Central memory CD4-positive, alpha-beta T cell (primary cell): ENCODE results near the gene S100A14.

Experiments used
- DNase-seq: peaks from one replicate; pipeline ENCODE4 v3.0.0; 2022

Gene S100A14

DNA sequence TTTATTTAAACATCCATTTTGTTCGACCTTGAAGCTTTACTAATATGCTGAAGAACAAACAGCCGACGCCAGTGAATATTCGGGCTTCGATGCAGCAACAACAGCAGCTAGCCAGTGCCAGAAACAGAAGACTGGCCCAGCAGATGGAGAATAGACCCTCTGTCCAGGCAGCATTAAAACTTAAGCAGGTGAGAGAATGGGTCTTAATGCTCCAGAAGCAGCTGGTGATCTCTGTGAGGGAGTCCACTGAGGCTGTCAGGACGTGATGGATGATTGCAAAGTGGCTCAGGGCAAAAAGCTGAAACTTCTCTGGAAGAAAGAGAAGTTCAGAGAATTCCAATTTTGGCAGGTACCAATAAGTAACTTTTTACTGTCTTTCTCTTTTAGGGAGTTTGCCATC lies 22.1 kb upstream of the S100A14 start:
- DNase-seq, result no peak

DNA sequence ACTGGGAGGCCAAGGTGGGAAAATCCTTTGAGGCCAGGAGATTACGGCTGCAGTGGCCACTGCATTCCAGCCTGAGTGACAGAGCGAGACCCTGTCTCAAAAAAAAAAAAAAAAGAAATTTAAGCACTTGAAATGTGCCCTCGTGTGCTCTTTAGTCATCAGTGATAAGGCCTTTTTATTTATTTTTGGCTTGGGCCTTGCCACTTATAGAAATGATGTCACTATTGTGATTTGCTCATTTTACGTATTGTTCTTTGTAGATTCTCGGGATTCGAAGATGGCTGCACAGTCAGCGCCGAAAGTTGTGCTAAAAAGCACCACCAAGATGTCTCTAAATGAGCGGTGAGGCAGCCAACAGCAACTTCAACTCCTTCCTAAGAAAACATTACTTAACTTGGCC lies 20.2 kb upstream of the S100A14 start:
- DNase-seq, result no peak

DNA sequence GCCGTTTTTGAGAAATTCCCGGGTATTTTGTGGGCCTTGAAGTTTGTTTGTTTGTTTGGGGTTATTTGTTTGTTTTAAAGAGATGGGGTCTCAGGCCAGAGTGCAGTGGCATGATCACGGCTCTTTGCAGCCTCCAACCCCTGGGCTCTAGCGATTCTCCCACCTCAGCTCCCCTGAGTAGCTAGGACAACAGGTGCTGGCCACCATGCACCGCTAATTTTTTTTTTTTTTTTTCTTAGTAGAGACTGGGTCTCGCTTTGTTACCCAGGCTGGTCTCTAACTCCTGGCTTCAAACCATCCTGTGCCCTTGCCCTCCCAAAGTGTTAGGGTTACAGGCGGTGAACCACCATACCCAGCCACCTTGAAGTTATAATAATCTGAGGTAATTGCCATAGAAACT lies 19.7 kb upstream of the S100A14 start:
- DNase-seq, result no peak

DNA sequence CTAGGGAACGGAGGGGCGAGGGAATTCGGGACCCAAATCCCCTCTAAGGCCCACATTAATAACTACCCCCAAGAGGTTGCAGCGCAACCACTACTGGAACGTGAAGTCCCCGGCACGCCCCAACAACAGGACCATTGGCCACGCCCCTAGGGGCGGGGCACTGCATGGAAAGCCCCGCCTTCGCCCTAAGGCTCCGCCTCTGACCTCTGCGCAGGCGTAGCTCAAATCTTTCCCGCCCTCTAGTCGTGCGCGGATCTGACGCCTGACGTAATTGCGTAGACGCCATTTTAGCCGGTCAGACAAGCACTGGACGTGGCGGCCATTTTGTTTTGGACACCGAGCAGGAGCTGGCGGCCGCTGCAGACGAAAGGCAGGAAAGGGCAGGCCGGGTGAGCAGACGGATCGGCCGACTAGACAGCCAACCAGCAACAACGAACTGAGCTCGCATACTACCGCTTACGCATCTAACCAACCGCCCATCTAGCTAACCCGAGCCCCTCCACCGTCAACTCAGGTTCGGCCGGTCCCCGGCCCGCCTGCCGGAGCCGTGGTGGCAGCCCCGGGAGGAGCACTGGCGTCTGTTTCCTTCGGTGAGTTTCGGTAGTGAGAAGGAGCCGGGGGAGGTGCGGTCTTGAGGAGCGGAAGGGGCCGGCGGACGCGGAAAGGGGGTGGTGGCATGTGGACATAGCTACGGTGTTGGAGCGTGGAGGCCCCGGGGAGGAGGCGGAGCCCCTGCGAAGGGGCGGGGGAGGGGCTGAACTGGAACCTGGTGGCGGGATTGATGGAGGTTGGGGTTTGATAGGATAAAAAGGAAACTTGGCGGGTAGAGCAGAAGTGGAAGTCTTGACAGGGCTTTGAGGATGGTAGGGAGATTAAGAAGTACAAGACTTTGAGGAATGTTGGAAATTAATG lies 17.9 kb upstream of the S100A14 start, which contains the start of gene CHTOP:
TSS of gene CHTOP (plus strand) at position 313 of the 912 bp plus-strand sequence. CDS start 2,523 bp downstream, outside the sequence.
- peak; percentile 97 for DNase-seq

DNA sequence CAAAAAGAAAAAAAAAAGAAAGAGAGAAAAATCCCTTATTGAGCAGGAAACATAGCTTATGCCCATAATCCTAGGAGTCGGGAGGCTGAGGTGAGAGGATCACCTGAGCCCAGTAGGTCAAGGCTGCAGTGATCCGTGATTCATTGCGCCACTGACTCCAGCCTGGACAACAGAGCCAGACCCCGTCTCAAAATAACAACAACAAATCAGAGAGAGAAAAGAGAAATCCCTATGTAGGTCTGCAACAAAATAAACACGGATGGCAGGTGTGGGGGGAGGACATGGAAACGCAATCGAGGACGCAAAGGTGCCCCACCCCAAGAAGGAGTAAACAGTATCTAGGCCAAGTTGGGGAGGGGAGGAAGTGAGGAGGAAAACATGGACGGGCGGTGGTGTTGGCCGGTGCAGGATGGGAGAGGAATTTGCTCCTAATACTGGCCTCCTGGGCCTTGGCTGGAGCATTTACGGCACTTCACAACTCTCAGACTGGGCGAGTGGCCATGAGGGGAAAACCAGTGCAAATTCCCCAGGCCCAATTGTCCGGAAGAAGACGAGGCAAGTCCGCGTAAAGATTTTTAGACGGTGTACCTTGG lies 17.1 kb upstream of the S100A14 start:
- no peak for DNase-seq

DNA sequence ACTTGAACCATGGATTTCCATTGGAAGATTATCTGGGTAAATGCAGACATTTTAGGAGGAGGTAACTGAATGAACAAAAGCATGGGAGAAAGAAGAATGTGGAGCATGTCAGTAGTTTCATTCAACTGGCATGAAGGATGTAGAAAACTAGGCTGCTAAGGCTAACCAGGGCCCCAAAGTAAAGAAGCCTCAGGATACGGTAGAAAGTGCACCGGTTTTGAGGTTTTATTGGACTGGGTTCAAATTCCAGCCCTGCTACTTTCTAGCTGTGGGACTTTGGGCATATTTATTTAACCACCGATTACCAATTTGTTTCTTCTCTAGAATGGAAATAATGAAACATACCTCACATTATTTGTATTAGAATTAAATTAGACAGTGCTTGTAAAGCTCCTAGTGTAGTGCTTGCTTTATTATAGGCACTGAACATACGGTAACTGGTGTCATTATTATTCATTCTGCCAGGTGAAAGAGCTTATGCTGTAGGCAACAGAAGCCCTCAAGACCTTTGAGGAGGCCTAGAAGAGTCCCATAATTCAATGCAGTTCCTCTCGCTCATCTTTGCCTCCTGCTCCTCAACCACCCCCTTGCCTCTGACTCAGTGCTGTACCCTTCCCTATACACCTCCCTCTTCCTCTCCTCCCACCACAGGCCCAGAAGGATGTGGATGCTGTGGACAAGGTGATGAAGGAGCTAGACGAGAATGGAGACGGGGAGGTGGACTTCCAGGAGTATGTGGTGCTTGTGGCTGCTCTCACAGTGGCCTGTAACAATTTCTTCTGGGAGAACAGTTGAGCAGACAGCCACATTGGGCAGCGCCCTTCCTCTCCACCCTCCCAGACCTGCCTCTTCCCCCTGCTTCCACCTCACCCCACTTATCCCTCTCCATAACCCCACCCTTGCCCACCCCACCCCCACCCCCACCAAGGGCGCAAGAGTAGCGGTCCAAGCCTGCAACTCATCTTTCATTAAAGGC lies 15.2 kb upstream of the S100A14 start:
- DNase-seq, result no peak

DNA sequence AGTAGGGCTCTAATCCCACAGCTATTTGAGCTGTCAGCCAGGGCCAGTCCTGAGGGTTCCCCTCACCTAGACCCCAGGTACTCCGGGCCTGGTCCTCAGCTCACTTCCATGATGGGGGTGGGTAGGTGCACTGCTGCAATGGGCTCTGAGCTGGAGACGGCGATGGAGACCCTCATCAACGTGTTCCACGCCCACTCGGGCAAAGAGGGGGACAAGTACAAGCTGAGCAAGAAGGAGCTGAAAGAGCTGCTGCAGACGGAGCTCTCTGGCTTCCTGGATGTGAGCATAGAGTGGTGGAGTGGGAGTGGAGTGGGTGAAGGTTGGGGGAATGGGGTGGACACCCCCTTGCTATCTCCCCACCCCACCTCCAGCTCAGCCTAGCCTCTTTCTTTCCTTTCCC lies 14.3 kb upstream of the S100A14 start:
- DNase-seq, result no peak

DNA sequence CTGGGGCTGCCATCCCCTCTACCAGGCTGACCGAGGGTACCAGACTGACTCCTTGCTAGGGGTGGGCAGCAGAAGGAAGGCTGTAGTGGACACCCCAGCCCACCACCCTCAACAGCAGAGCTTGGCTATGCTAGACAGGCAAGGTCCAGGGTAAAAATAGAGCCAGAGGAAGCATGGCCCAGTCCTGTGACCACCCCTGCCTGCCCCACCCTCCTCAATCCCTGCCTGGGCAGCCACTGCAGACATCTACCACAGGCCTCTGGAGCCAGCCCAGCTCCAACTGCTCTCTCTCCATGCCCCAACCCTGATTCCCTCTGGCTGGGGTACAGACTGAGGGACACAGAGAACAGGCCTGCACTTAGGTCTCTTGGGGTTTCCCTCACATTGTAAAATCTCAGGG lies 13.8 kb upstream of the S100A14 start:
- no peak for DNase-seq

DNA sequence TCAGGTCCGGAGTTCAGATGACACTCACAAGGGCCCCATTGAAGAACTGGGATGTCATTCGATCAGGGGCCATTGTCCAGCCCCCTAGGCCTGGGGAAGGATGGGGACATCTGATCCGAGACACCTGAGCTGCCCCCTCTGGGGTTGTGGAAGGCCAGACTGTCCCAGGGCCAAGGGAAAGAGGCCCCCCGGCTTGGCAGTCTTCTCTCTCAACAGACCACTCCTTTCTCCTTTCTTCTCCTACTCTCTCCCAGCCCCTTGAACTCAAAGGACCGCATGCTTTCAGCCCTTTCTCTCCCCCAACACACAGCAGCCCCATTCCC lies 13.2 kb upstream of the S100A14 start:
- DNase-seq, result no peak

DNA sequence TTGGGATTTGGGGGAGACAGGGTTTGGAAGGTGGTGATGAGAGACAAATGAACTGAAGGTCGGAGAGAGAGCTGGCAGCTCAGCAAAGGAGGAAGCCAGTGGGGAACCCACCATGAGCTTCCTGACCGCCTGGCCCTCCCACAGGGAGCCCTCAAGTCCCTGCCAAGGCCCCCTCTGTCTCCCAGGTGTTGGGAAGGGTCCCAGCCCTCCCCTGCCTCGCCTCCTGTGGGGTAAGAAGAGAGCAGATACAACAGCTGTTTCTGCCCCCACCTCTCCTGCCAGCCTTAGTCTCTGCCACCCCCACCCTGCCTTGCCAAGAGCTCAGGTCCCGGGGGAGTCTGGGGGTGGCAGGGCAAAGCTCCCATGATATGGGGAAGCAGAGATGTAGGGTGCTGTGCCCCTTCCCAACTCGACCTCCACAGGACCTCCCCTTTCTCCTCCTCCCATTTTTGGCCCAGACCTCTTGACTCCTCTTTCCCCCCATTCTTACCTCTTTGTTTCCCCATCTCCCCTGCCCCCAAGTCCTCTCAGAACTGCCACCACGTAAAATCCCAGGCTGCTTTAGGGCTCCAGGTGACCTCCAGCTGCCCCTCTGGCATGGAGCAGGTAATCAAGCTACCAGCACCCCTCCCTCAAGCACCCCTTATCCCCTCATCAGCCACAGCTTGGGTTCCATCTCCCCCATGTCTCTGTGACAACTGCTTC lies 12.7 kb upstream of the S100A14 start:
- DNase-seq, result no peak

DNA sequence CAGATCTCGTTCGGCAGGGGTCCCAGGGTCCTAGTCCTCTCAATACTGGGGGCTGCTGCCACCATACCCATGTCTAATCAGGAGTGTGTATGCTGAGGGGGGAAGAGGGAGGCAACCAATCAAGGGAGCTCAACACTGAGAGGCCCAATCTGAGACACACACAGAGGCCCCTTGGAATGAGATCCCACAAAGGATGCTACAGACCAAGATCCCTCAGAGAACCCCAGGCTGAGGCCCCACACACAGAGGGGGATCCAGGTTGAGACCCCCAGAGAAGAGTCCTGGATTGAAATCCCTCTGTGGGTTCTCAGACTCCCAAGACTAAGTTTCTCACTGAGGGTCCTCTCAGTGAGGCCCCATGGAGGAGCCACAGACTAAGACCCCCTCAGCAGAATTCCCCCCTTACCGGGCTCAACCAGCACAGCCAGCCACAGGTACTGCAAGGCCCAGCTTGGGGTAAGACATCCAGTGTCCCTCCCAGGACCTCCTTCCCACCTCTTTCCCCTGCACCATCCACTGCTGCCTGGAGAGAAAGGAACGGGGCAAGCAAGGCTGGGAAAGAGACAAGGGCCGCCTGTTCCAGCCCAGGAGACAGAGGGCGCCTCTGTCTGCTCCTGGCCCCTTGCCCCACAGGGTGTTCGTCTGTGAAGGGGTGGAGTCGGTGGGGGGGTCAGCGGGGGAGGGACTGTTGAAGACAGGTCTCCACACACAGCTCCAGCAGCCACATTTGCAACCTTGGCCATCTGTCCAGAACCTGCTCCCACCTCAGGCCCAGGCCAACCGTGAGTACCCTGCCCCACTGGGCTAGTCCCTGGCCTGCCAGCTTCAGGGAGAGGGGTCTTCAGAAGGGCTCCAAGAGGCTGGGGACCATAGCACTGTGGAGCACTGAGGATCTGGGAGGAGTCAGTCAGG lies 11.8 kb upstream of the S100A14 start, which contains the start of gene S100A1:
TSS of gene S100A1 (plus strand) at position 720 of the 912 bp plus-strand sequence. CDS start 2,088 bp downstream, outside the sequence.
- no peak for DNase-seq

DNA sequence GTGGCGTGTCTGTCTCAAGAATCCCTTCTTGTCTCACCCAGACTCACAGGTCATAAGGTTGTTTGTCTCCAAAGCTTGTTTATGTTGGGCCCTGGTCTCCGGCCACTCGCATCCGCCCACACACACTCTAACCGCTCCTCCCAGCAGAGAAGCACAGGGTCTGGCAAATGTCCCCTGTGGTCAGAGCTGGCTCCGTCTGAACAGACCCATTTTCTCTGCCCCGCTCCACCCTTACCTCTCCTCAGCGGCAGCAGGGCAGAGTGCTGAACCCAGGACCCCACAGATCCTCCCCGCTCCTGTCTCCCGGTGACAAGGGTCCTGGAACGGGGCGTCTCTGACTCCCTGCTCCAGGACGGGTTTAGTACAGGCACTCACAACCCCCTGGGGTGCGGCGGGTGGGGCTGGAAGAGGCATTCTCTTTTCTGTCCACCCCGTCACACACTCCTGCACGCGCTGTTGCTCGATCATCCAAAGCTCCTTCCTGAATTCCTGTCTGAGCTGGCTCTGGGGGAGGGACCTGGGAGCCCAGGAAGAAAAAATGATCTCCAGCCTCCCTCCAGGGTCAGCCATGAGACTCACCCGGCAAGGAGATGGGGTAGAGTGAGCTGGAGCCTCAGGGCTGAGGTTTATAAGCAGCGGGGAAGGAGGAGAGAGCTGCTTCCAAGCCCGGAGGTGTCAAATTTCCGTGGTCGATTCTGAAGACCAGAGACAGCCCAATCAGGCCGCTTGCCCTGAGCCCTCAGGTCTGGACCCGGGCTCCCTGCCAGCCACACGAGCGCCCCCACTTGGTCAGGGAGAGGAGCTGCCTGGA lies 11.0 kb upstream of the S100A14 start, which contains the start of gene S100A13:
TSS of gene S100A13 (minus strand) at position 602 of the 811 bp plus-strand sequence. CDS start 1,033 bp downstream, outside the sequence.
- no peak for DNase-seq

DNA sequence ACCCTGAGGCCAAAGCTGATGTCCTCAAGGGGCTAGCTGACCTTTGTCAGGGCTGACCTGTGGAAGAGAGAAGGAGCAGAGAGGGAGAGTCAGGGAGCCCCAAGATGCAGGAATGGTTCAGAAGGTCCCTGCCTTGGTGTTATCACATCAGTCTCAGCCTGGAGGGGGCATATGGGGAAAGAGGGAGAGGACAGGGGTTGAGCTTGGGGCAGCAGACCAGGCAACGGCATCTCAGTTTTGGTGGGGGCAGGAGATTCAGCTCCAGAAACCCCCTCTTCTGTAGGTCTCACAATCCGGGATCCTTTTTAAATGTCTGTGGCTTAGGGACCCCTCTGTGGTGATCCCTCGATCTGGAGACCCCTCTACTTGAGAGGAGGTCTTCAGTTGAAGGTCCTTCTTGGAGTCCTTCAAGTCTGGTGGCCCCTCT lies 10.4 kb upstream of the S100A14 start:
- no peak for DNase-seq

DNA sequence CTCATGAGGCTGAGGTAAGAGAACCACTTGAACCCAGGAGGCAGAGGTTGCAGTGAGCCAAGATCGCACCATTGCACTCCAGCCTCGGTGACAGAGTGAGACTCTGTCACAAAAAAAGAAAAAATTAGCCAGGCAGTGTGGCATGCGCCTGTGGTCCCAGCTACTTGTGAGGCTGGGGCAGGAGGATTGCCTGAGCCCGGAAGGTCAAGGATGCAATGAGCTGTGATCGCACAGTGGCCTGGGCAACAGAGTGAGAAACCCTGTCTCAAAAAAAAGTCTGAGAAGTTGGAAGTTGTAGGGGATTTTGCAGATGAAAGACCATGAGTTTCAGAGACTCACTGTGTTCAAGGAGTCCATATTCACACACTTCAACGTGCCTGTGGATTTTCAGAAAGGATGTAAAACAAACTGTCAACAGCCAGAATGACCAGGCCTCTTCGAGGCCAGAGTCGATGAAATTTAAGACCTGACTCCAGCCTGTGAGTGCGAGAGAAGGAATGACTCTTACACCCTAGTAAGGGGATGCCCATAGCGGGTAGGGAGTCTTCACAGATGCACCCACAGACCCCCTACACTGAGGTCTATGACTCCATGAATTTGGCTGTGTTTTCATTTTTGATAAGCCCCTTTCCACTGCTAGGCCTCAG lies 9.0 kb upstream of the S100A14 start:
- DNase-seq, result no peak

DNA sequence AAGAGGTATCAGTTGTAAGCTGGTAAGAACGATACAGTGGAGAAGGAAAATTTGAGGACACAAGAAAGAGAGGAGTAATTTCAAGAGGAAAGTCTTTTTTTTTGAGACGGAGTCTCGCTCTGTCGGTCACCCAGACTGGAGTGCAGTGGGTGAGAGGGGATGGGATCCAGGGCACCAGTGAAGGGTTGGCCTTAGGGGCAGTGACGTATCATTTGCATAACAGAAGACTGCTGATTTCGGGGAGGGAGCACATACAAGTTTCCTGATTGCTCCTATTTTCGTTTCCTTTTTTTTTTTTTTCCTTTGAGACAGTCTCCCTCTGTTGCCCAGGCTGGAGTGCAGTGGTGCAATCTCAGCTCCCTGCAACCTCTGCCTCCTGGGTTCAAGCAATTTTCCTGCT lies 7.0 kb upstream of the S100A14 start:
- no peak for DNase-seq

DNA sequence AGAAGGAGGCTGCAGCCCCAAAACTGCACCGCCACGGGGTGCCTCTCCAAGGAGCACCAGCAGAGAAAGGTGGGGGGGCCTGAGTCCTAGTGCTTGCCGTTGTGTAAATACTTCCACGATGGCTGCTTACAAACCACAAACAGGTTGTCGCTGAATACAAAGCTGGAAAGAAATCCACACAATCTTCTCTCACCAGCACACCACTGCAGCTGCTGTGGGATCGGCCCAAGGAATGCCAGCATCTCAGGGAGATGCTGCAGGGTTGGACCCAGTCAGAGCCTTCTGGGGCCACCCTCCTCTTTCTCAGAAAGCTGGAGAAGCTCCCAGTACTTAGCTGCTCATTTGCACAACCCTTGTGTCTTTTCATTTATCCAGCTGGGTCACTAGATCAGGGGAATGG lies 3.0 kb upstream of the S100A14 start:
- no peak for DNase-seq

DNA sequence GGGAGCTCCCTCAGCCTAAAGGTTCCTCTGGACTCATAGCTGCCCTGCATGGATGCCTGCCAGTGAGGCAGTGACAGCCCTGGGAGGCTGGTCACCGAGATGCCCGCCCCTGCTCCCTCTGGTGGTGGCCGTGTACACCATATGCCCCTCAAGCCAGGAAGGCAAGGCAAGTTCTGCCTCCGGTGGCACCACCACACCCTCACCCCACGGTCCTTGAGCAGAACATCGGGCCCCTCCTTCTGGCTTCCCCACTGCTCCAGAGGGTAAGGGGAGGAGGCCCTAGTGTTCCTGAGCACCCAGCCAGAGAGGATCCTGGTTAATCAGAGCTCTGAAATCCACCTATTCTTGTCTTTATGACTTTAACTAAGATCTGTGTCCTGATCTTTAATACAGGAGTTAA lies 1.5 kb upstream of the S100A14 start:
- DNase-seq, result no peak

DNA sequence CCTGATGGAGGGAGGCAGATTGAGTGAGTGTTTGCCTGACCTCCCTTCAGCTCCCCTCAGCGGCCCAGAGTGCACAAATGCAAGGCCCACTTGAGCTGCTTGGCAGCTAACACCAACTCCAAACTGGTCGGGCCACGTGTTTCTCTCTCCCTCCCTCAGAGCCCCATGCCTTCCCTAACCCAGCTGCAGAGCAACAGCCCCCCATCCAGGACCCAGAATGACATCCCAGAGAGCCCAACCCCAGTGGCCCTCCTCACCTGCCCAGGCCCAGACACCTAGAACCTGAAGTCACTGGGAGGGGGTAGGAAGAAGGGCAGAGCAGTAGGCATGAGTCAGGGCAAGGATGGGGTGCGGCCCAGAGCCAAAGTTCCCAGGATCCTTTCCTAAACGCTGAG lies 789 bp upstream of the S100A14 start:
- no peak for DNase-seq

DNA sequence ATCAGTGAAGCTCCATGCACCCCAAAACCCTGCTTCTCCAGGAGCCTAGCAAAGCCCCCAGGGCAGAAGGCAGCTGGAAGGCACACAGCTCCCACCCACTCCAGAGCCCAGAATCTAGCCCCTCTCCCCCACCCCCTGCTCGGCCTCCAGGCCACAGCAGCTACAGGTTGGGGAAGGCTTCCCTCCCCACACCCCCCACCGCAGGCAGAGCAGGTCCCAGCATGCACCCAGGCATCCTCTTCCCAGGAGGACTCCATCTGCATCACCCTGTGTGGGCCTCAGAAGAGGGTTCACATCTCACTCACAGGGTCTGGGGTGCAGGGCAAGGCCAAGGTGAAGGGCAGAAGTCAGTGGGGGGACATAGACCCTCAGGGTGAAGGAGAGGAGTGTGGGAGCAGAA lies 719 bp downstream of the S100A14 start:
- no peak for DNase-seq

DNA sequence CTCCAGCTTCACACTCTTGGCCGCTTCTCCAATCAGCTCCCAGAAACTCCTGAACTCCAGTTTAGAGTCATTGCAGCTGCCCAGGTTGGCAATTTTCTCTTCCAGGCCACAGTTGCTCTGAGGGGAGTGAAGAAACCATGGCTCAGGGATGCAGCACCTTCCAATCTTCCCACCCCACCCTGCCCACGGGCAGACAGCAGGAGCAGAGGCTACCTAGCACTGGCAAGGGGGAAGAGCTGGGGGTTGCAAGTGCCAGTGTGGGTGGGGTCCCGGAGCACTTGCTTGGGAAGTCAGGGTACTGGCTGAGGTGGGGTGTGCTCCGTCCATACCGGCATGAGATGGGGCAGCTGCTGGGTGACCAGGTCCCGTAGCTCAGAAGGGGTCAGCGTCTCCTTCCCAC lies 1.2 kb downstream of the S100A14 start:
- DNase-seq, result no peak
